Vagina (tissue), 2 donors: ENCODE data around the gene NEK7.

Experiments
- POLR2A ChIP-seq, 2 donors: fragments of 450-650 bp; IDR thresholded peaks; one replicate each; pipeline ENCODE4 v1.6.1; 2017; ENCODE audit warnings: antibody characterized with exemption in 2 of 2, mild to moderate bottlenecking in 2 of 2, moderate library complexity in 2 of 2
- TF ChIP-seq, protein P1 (sequence below), 3 experiments: fragments of 450-650 bp in 2 of 3; fragments of 200-600 bp in 1 of 3; sonication (generic) in 1 of 3; IDR thresholded peaks; one replicate each; pipeline ENCODE4 v1.5.1; 2017 to 2019; ENCODE audit warnings: antibody characterized with exemption in 3 of 3, mild to moderate bottlenecking in 2 of 3, moderate library complexity in 2 of 3

DNA sequence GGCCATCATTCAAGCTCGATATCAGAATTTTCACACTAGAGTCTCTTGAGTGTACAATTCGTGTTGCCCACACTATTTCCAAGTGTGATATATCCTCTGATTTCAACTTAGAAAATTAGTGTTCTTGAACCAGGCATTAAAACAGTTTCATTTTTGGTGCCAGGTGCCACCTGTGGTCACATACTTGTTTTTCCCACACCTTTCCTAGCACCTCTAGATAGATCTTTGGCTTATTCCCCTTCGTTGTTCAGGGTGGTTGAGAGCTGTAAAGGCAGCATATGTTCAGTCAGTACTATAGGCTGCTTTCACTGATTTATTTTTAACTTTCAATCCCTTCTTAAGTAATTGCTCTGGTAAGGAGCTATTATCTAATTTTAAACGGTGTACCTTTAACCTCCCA lies 131.1 kb downstream of the NEK7 start:
- no peak for TF ChIP-seq POLR2A (IDR thresholded peaks at IDR 0.05)
- TF ChIP-seq, protein P1, sequence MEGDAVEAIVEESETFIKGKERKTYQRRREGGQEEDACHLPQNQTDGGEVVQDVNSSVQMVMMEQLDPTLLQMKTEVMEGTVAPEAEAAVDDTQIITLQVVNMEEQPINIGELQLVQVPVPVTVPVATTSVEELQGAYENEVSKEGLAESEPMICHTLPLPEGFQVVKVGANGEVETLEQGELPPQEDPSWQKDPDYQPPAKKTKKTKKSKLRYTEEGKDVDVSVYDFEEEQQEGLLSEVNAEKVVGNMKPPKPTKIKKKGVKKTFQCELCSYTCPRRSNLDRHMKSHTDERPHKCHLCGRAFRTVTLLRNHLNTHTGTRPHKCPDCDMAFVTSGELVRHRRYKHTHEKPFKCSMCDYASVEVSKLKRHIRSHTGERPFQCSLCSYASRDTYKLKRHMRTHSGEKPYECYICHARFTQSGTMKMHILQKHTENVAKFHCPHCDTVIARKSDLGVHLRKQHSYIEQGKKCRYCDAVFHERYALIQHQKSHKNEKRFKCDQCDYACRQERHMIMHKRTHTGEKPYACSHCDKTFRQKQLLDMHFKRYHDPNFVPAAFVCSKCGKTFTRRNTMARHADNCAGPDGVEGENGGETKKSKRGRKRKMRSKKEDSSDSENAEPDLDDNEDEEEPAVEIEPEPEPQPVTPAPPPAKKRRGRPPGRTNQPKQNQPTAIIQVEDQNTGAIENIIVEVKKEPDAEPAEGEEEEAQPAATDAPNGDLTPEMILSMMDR (IDR thresholded peaks at IDR 0.05): no peak
